DOHH2 (cell line): ENCODE measurements around the gene KIF18A.

ENCODE experiments used
- CTCF ChIP-seq: fragments of 200-600 bp; sonication (generic); IDR thresholded peaks from one replicate; pipeline ENCODE4 v1.5.1; 2014; ENCODE audit warnings: antibody characterized with exemption, mild to moderate bottlenecking, low read depth, low read length; ENCODE audit not compliant: poor library complexity, severe bottlenecking
- EZH2phosphoT487 ChIP-seq: fragments of 200-600 bp; sonication (generic); IDR thresholded peaks from 2 replicates; pipeline ENCODE4 v1.6.1; 2017; ENCODE audit warnings: borderline replicate concordance, mild to moderate bottlenecking, antibody characterized with exemption, low read length, moderate library complexity, mixed read lengths

- no peak for TF ChIP-seq EZH2phosphoT487
- TF ChIP-seq CTCF = no peak
Observed at GRCh38 chr11:28038775-28039174, 69.2 kb downstream of the KIF18A start.
